ENCODE measurements around the gene BOK.

BOK gene

DNA sequence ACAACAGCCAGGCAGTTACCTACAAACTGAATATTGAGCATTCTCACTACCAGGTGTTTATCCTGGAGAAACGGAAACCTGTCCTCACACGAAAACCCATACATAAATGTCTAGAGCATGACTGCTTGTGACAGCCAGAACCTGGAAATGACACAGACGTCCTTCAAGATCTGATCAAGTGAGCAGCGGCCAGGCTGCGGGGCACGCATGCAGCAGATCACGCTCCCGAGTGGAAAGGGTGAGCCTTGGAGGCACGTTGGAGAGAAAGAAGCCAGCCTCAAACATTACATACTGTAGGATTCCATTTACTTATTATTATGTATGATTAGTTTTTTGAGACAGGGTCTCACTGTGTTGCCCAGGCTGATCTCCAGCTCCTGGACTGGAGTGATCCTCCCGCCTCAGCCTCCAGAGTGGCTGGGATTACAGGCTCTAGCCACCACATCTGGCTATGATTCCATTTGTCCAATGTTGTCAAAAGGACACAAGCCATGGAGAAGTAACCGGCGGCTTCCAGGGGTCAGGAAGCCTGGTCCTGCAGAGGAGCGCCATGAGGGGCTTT, 27.3 kb upstream of the BOK start:
- H2BK120ac ChIP-seq (ENCODE audit: low read depth, low read length) = no peak overlapping the region
- no peak overlapping the region for H2AK5ac ChIP-seq (ENCODE audit: low read length, severe bottlenecking)
- H3K14ac ChIP-seq (ENCODE audit: low read length in 2 of 2) = no peak overlapping the region
- H3K4ac ChIP-seq (ENCODE audit: low read depth in 1 of 2, low read length in 2 of 2) = no peak overlapping the region
- H4K8ac ChIP-seq (ENCODE audit: low read length) = no peak overlapping the region
- H3K27me3 ChIP-seq (ENCODE audit: control insufficient read depth in 1 of 2, insufficient read depth in 1 of 2, low read length in 2 of 2) = peaks cover 9 to 50% of the 10 kb centered on the region in 2 experiments
- no peak overlapping the region for H2BK12ac ChIP-seq (ENCODE audit: low read length in 2 of 2)
- 93% methylated on average over 9 of the region's 13 CpGs for WGBS
- DNase-seq = no peak
- no peak overlapping the region for H3K9ac ChIP-seq (ENCODE audit: low read length)
- H3K27ac ChIP-seq (ENCODE audit: low read length, poor library complexity, severe bottlenecking) = no peak overlapping the region
- H3K4me2 ChIP-seq (ENCODE audit: low read length, poor library complexity, severe bottlenecking) = no peak overlapping the region
- H2AFZ ChIP-seq (ENCODE audit: low read depth, low read length) = no peak overlapping the region
- no peak overlapping the region for H4K91ac ChIP-seq (ENCODE audit: low read length)
- H3K4me1 ChIP-seq (ENCODE audit: control insufficient read depth, insufficient read depth, low read depth, low read length) = peaks cover 2% of the 10 kb centered on the region
- H2BK5ac ChIP-seq (ENCODE audit: low read depth, low read length, poor library complexity, severe bottlenecking) = no peak overlapping the region
- no peaks in the 10 kb centered on the region for H3K36me3 ChIP-seq (ENCODE audit: control insufficient read depth in 1 of 2, insufficient read depth in 2 of 2, low read depth in 1 of 2, low read length in 2 of 2)
- no peak overlapping the region for H3K18ac ChIP-seq (ENCODE audit: low read depth in 1 of 2, low read length in 2 of 2)
- peaks cover 2% of the 10 kb centered on the region for H3K9me3 ChIP-seq (ENCODE audit: control insufficient read depth, low read length)
- no peak overlapping the region for H3K23ac ChIP-seq (ENCODE audit: low read length in 2 of 2)
- H2BK15ac ChIP-seq (ENCODE audit: low read depth, poor library complexity, severe bottlenecking) = no peak overlapping the region
- H3K4me3 ChIP-seq (ENCODE audit: insufficient read depth in 1 of 2, low read depth in 1 of 2, low read length in 2 of 2) = no peak overlapping the region
- H3K79me1 ChIP-seq (replicated peaks; ENCODE audit: low read length, poor library complexity, severe bottlenecking) = no peaks in the 10 kb centered on the region

DNA sequence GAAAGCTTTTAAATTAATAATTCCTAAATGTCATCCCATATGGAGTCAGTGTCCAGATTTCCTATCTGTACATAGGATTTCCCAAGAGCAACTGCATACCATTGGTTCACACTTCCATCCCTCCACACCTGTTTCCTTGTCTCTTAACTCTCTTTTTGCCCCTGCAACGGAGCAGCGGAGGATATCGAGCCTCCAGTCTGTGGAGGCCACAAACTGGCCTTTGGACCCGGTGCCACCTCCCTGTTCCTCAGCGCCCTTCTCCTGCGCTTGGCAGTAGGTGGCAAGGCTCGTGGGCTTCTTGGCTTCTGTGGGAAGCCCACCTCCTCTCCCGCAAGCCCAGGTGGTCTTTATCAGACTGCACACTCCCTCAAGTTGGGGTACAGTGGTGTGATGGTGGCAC, 26.4 kb upstream of the BOK start:
- Histone ChIP-seq H2BK5ac (ENCODE audit: low read depth, low read length, poor library complexity, severe bottlenecking) (no peak overlapping the region), H3K18ac (ENCODE audit: low read depth in 1 of 2, low read length in 2 of 2) (no peak overlapping the region), H3K4me2 (ENCODE audit: low read length, poor library complexity, severe bottlenecking) (no peak overlapping the region), H3K9me3 (ENCODE audit: control insufficient read depth, low read length) (no peaks in the 10 kb centered on the region), H3K79me1 (replicated peaks; ENCODE audit: low read length, poor library complexity, severe bottlenecking) (no peaks in the 10 kb centered on the region), H3K4ac (ENCODE audit: low read depth in 1 of 2, low read length in 2 of 2) (no peak overlapping the region), H3K23ac (ENCODE audit: low read length in 2 of 2) (no peak overlapping the region), H2AFZ (ENCODE audit: low read depth, low read length) (no peak overlapping the region), H3K4me1 (ENCODE audit: control insufficient read depth, insufficient read depth, low read depth, low read length) (peaks cover 2% of the 10 kb centered on the region), H4K8ac (ENCODE audit: low read length) (no peak overlapping the region), H2BK15ac (ENCODE audit: low read depth, poor library complexity, severe bottlenecking) (no peak overlapping the region), H3K4me3 (ENCODE audit: insufficient read depth in 1 of 2, low read depth in 1 of 2, low read length in 2 of 2) (no peak overlapping the region), H3K9ac (ENCODE audit: low read length) (no peak overlapping the region), H3K36me3 (ENCODE audit: control insufficient read depth in 1 of 2, insufficient read depth in 2 of 2, low read depth in 1 of 2, low read length in 2 of 2) (no peaks in the 10 kb centered on the region), H2BK120ac (ENCODE audit: low read depth, low read length) (no peak overlapping the region), H2BK12ac (ENCODE audit: low read length in 2 of 2) (no peak overlapping the region), H3K14ac (ENCODE audit: low read length in 2 of 2) (no peak overlapping the region), H2AK5ac (ENCODE audit: low read length, severe bottlenecking) (no peak overlapping the region), H4K91ac (ENCODE audit: low read length) (no peak overlapping the region), H3K27me3 (ENCODE audit: control insufficient read depth in 1 of 2, insufficient read depth in 1 of 2, low read length in 2 of 2) (peaks cover 9 to 53% of the 10 kb centered on the region in 2 experiments), H3K27ac (ENCODE audit: low read length, poor library complexity, severe bottlenecking) (no peak overlapping the region)
- no peak for DNase-seq
- 89% methylated on average over 6 of the region's 8 CpGs for WGBS

DNA sequence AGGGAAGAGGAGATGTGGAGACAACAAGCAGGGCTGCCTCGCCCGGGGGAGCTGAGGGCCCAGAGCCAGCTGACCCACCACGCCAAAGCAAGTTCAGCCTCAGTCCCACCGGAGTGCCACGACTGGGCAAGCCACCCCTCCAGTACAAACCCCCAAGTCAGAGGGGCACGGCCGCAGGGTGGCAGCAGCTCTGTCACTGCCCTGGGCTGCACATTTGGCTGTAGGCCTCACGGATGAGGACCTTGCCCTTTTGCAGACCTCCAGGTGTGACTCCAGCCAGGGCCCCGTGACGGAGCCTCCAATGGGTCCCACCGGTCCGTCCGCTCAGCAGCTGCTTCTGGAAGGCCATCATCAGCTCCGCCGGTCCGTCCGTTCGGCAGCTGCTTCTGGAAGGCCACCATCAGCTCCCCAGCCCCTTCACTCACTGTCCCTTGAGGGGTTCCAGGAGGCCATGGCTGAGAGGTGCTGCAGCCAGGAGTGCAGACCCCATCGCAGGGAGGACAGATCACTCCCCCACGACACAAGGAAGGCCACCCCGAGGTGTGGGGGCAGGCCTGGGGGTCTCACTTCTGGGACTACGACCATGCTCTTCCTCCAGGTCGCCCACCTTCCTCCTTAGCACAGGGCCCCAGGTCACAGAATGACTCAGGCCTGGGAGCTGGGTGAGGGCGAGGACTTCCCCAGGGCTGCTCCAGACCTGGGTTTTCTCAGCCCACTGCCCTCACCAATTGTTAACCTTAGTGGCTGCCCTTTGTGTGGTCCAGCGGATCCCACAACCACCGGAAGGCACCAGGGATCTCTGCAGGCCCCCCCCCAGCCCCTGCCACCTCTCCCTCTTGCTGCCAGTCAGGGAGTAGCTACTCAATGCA, 25.6 kb upstream of the BOK start:
- Histone ChIP-seq H2BK5ac (ENCODE audit: low read depth, low read length, poor library complexity, severe bottlenecking) (no peak overlapping the region), H3K4me3 (ENCODE audit: insufficient read depth in 1 of 2, low read depth in 1 of 2, low read length in 2 of 2) (no peak overlapping the region), H3K18ac (ENCODE audit: low read depth in 1 of 2, low read length in 2 of 2) (no peak overlapping the region), H2BK120ac (ENCODE audit: low read depth, low read length) (no peak overlapping the region), H2BK12ac (ENCODE audit: low read length in 2 of 2) (no peak overlapping the region), H3K14ac (ENCODE audit: low read length in 2 of 2) (no peak overlapping the region), H2AFZ (ENCODE audit: low read depth, low read length) (no peak overlapping the region), H3K4me1 (ENCODE audit: control insufficient read depth, insufficient read depth, low read depth, low read length) (peaks cover 2% of the 10 kb centered on the region), H3K9me3 (ENCODE audit: control insufficient read depth, low read length) (no peaks in the 10 kb centered on the region), H3K79me1 (replicated peaks; ENCODE audit: low read length, poor library complexity, severe bottlenecking) (no peaks in the 10 kb centered on the region), H3K9ac (ENCODE audit: low read length) (no peak overlapping the region), H3K36me3 (ENCODE audit: control insufficient read depth in 1 of 2, insufficient read depth in 2 of 2, low read depth in 1 of 2, low read length in 2 of 2) (no peaks in the 10 kb centered on the region), H2AK5ac (ENCODE audit: low read length, severe bottlenecking) (no peak overlapping the region), H3K4ac (ENCODE audit: low read depth in 1 of 2, low read length in 2 of 2) (no peak overlapping the region), H3K27ac (ENCODE audit: low read length, poor library complexity, severe bottlenecking) (no peak overlapping the region), H2BK15ac (ENCODE audit: low read depth, poor library complexity, severe bottlenecking) (no peak overlapping the region), H3K23ac (ENCODE audit: low read length in 2 of 2) (no peak overlapping the region), H4K91ac (ENCODE audit: low read length) (no peak overlapping the region), H3K27me3 (ENCODE audit: control insufficient read depth in 1 of 2, insufficient read depth in 1 of 2, low read length in 2 of 2) (peaks cover 9 to 52% of the 10 kb centered on the region in 2 experiments), H4K8ac (ENCODE audit: low read length) (no peak overlapping the region), H3K4me2 (ENCODE audit: low read length, poor library complexity, severe bottlenecking) (no peak overlapping the region)
- no peak for DNase-seq
- WGBS = 92% methylated on average over 26 of the region's 26 CpGs

DNA sequence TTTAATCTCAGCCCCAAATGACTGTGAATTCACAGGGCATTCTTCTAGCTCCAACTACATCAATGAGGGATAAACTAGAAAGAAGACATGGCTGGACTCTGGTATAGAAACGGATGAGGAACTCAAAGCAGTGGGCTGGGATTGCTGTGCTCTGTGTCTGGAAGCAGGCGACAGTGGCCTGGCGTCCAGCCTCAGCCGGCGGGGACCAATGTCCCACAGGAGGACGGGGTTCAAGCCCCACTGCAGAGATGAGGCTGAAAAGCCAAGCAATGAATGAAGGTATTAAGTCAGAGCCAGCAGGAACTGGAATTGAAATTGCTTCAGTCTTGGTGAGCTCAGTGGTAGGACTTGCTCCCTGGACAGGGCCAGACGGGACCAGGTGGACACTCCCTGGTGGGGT, 24.3 kb upstream of the BOK start:
- Histone ChIP-seq H3K9ac (ENCODE audit: low read length) (no peak overlapping the region), H3K79me1 (replicated peaks; ENCODE audit: low read length, poor library complexity, severe bottlenecking) (no peaks in the 10 kb centered on the region), H2BK5ac (ENCODE audit: low read depth, low read length, poor library complexity, severe bottlenecking) (no peak overlapping the region), H3K36me3 (ENCODE audit: control insufficient read depth in 1 of 2, insufficient read depth in 2 of 2, low read depth in 1 of 2, low read length in 2 of 2) (no peaks in the 10 kb centered on the region), H3K18ac (ENCODE audit: low read depth in 1 of 2, low read length in 2 of 2) (no peak overlapping the region), H2AFZ (ENCODE audit: low read depth, low read length) (no peak overlapping the region), H3K4ac (ENCODE audit: low read depth in 1 of 2, low read length in 2 of 2) (no peak overlapping the region), H3K4me2 (ENCODE audit: low read length, poor library complexity, severe bottlenecking) (no peak overlapping the region), H4K8ac (ENCODE audit: low read length) (no peak overlapping the region), H3K14ac (ENCODE audit: low read length in 2 of 2) (no peak overlapping the region), H3K9me3 (ENCODE audit: control insufficient read depth, low read length) (no peaks in the 10 kb centered on the region), H3K23ac (ENCODE audit: low read length in 2 of 2) (no peak overlapping the region), H4K91ac (ENCODE audit: low read length) (no peak overlapping the region), H3K27ac (ENCODE audit: low read length, poor library complexity, severe bottlenecking) (no peak overlapping the region), H3K27me3 (ENCODE audit: control insufficient read depth in 1 of 2, insufficient read depth in 1 of 2, low read length in 2 of 2) (peaks cover 9 to 48% of the 10 kb centered on the region in 2 experiments), H2BK120ac (ENCODE audit: low read depth, low read length) (no peak overlapping the region), H2AK5ac (ENCODE audit: low read length, severe bottlenecking) (no peak overlapping the region), H3K4me3 (ENCODE audit: insufficient read depth in 1 of 2, low read depth in 1 of 2, low read length in 2 of 2) (no peak overlapping the region), H3K4me1 (ENCODE audit: control insufficient read depth, insufficient read depth, low read depth, low read length) (peaks cover 2% of the 10 kb centered on the region), H2BK15ac (ENCODE audit: low read depth, poor library complexity, severe bottlenecking) (no peak overlapping the region), H2BK12ac (ENCODE audit: low read length in 2 of 2) (no peak overlapping the region)
- no peak for DNase-seq
- WGBS = 83% methylated on average over 7 of the region's 7 CpGs

All from mesenchymal stem cell (in vitro differentiated cells and primary cell).